A549 (cell line): ENCODE measurements around the gene RPA1.

Experiments used
- CEBPB ChIP-seq, 2 experiments: fragments of >200 bp in 1 of 2; sonication (Bioruptor Twin) in 1 of 2; formaldehyde crosslinking in 1 of 2; IDR thresholded peaks; 2 replicates each; pipeline ENCODE4 v1.6.1; 2012 to 2016
- EP300 ChIP-seq, 2 experiments: fragments of >200 bp; sonication (Bioruptor Twin); formaldehyde crosslinking; IDR thresholded peaks; 2 replicates in 1 of 2; 3 replicates in 1 of 2; pipeline ENCODE4 v1.6.1; 2016 to 2017
- JUNB ChIP-seq: fragments of >200 bp; sonication (Bioruptor Twin); formaldehyde crosslinking; IDR thresholded peaks from 2 replicates; pipeline ENCODE4 v1.6.1; 2016
- POLR2A ChIP-seq: IDR thresholded peaks from 2 replicates; pipeline ENCODE4 v1.6.1; 2012; ENCODE audit warnings: mild to moderate bottlenecking, low read length
- RAD21 ChIP-seq, 2 experiments: fragments of >200 bp in 1 of 2; sonication (Bioruptor Twin) in 1 of 2; formaldehyde crosslinking in 1 of 2; IDR thresholded peaks in 1 of 2; conservative IDR thresholded peaks in 1 of 2; 2 replicates in 1 of 2; 3 replicates in 1 of 2; pipeline ENCODE4 v1.6.1; 2012 to 2018; ENCODE audit warnings: inconsistent platforms in 1 of 2
- TF ChIP-seq, protein P1 (sequence below): fragments of >200 bp; sonication (Bioruptor Twin); formaldehyde crosslinking; IDR thresholded peaks from 3 replicates; pipeline ENCODE4 v1.5.1; 2016
- TF ChIP-seq, protein P2 (sequence below): IDR thresholded peaks from 2 replicates; pipeline ENCODE4 v1.6.1; 2012

DNA sequence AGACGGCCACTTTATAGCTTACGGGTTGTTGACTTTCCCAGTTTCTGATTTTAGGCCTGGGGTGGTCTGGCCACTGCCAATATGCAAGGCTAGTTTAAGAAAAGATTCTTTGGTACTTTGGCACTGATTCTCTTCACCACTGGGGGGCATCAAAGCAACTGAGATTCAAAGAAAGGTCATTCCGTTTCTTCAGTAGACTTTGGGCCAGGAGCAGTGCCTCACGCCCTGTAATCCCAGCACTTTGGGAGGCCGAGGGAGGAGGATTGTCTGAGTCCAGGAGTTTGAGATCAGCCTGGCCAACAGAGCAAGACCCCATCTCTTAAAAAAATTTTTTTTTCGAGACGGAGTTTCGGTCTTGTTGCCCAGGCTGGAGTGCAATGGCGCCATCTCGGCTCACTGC lies 53.0 kb downstream of the RPA1 start:
- TF ChIP-seq, protein P1, sequence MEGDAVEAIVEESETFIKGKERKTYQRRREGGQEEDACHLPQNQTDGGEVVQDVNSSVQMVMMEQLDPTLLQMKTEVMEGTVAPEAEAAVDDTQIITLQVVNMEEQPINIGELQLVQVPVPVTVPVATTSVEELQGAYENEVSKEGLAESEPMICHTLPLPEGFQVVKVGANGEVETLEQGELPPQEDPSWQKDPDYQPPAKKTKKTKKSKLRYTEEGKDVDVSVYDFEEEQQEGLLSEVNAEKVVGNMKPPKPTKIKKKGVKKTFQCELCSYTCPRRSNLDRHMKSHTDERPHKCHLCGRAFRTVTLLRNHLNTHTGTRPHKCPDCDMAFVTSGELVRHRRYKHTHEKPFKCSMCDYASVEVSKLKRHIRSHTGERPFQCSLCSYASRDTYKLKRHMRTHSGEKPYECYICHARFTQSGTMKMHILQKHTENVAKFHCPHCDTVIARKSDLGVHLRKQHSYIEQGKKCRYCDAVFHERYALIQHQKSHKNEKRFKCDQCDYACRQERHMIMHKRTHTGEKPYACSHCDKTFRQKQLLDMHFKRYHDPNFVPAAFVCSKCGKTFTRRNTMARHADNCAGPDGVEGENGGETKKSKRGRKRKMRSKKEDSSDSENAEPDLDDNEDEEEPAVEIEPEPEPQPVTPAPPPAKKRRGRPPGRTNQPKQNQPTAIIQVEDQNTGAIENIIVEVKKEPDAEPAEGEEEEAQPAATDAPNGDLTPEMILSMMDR = peak; percentile 58
- TF ChIP-seq, protein P2, sequence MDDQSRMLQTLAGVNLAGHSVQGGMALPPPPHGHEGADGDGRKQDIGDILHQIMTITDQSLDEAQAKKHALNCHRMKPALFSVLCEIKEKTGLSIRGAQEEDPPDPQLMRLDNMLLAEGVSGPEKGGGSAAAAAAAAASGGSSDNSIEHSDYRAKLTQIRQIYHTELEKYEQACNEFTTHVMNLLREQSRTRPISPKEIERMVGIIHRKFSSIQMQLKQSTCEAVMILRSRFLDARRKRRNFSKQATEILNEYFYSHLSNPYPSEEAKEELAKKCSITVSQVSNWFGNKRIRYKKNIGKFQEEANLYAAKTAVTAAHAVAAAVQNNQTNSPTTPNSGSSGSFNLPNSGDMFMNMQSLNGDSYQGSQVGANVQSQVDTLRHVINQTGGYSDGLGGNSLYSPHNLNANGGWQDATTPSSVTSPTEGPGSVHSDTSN = no peak
- TF ChIP-seq RAD21 (conservative IDR thresholded peaks at IDR 0.05 in 1 of 2, IDR thresholded peaks at IDR 0.05 in 1 of 2) = peak; percentile 59 to 65
- no peak for TF ChIP-seq POLR2A
- no peak for TF ChIP-seq JUNB
- no peak for TF ChIP-seq EP300 (IDR thresholded peaks at IDR 0.05)
- no peak for TF ChIP-seq CEBPB (IDR thresholded peaks at IDR 0.05)
